ENCODE measurements around the gene TSPAN32.

TSPAN32 gene

DNA sequence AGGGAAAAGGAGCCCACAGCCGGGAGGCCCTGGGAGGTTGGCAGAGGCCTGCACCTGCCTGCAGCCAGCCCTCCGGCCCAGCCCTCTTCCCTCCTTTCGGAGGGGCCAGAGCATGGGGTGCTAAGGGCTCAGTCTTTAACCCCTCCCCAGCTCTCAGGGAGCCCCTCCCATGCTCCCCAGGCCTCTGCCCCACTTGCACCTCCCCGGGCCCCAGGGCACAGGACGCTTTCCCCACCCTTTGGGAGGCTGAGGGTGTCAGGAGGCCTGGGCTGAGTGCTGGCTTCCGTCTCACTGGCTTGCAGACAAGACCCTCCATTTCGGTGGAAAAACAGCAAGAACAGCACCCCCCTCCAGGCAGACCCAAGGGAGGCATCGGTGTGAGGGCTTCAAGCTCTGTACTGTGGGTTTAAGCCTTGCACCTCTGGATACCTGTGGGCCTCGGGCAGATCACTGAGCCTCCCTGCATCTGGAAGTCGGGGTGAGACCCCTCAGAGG lies 38.7 kb upstream of the TSPAN32 start:
- H2BK120ac ChIP-seq (ENCODE audit: low read depth, low read length) = no peak overlapping the region
- H3K79me1 ChIP-seq (ENCODE audit: low read length) = no peaks in the 10 kb centered on the region
- H3K4me3 ChIP-seq (ENCODE audit: low read length) = no peak overlapping the region
- no peak overlapping the region for H3K27ac ChIP-seq (ENCODE audit: low read depth, low read length)
- no peaks in the 10 kb centered on the region for H3K4me1 ChIP-seq (ENCODE audit: control insufficient read depth, low read depth, low read length)
- no CpG with 5 or more reads among the region's 10 CpGs for WGBS (ENCODE audit: extremely low coverage, insufficient coverage, low lambda C conversion rate)
- no peak for DNase-seq
- H3K9ac ChIP-seq (ENCODE audit: low read length) = no peak overlapping the region
- no peak overlapping the region for H2BK5ac ChIP-seq (ENCODE audit: low read length)
- H3K4ac ChIP-seq (ENCODE audit: low read depth, low read length) = no peak overlapping the region
- no peak overlapping the region for H3K4me2 ChIP-seq (ENCODE audit: low read length)
- no peaks in the 10 kb centered on the region for H3K36me3 ChIP-seq (ENCODE audit: control insufficient read depth, insufficient read depth, low read length)
- no peak overlapping the region for H2BK15ac ChIP-seq (replicated peaks; ENCODE audit: low read depth)
- H3K23ac ChIP-seq (ENCODE audit: low read length) = no peak overlapping the region
- no peak overlapping the region for H4K8ac ChIP-seq (ENCODE audit: low read depth, low read length)
- H2AK5ac ChIP-seq (ENCODE audit: low read length) = no peak overlapping the region
- H3K27me3 ChIP-seq (ENCODE audit: insufficient read depth, low read length, poor library complexity) = peaks cover 2% of the 10 kb centered on the region
- no peaks in the 10 kb centered on the region for H3K79me2 ChIP-seq (ENCODE audit: control insufficient read depth, insufficient read depth, low read length)
- H3K56ac ChIP-seq (ENCODE audit: low read length) = no peak overlapping the region
- no peak overlapping the region for H4K5ac ChIP-seq (ENCODE audit: low read length)
- no peak overlapping the region for H3K18ac ChIP-seq (ENCODE audit: low read length)

DNA sequence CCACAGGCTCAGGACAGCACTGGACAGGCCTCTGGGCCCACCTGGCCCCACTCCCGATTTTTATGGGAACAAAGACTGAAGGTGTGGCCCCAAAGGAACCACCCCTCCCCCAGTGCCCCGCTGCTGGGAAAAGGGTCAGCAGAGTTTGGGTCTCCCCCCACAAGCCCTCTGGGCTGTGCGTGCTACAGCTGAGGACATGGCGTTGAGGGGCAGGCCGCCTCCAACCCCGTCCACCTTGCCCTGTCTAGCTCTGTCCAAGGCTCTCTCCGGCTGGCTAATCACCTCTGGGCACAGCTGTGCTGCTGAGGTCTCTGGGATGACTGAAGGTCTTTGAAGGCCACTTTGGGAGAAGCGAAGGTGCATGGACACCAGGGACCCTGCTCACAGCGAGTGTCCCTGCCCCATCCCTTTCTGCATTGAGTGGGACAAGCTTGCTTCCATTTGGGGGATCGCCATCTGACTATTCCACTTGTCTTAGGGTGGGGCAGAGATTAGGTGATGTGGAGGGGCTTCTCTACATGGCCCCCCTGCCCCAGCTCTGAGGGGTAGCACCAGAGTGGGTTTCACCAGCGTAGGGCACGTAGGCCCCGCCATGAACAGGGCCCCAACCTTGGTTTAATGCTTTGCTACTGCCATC lies 38.0 kb upstream of the TSPAN32 start:
- H3K56ac ChIP-seq (ENCODE audit: low read length) = no peak overlapping the region
- no CpG with 5 or more reads among the region's 13 CpGs for WGBS (ENCODE audit: extremely low coverage, insufficient coverage, low lambda C conversion rate)

DNA sequence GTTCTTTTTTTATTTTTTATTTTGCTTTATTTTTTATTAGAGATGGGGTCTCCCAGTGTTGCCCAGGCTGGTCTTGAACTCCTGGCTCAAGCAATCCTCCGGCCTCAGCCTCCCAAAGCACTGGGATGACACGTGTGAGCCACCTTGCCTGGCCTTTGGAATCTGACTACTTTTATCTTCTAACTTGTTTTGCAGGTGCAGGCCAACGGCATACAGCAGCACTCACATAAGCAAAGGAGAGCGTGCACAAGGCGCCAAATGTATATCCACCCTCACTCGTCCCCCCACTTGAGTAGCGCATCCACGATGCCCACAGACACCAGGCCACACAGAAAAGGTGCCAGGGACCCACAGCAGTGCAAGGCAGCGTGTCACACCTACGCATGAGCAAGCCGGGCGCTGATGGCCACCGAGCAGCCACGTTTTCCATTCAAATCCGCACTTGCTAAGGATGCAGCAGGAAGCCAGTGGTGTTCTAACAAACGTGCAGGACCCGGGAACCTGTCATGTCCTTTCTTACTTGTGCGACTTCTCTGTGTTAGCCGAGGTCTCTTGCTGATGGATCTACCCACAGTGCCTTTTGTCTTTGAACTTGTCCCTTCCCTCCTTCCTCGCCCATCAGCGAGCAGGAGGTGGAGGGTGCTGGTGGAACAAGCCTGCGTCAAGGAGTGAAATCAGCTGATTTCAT lies 37.3 kb upstream of the TSPAN32 start:
- H2BK5ac ChIP-seq (ENCODE audit: low read length) = no peak overlapping the region
- no peak overlapping the region for H3K4me2 ChIP-seq (ENCODE audit: low read length)
- no peaks in the 10 kb centered on the region for H3K79me2 ChIP-seq (ENCODE audit: control insufficient read depth, insufficient read depth, low read length)
- H3K36me3 ChIP-seq (ENCODE audit: control insufficient read depth, insufficient read depth, low read length) = no peaks in the 10 kb centered on the region
- no peak overlapping the region for H3K4me3 ChIP-seq (ENCODE audit: low read length)
- no peak overlapping the region for H2AK5ac ChIP-seq (ENCODE audit: low read length)
- no peak overlapping the region for H3K56ac ChIP-seq (ENCODE audit: low read length)
- H3K4ac ChIP-seq (ENCODE audit: low read depth, low read length) = no peak overlapping the region
- H3K27me3 ChIP-seq (ENCODE audit: insufficient read depth, low read length, poor library complexity) = peaks cover 8% of the 10 kb centered on the region
- H4K5ac ChIP-seq (ENCODE audit: low read length) = no peak overlapping the region
- no peaks in the 10 kb centered on the region for H3K4me1 ChIP-seq (ENCODE audit: control insufficient read depth, low read depth, low read length)
- H3K18ac ChIP-seq (ENCODE audit: low read length) = no peak overlapping the region
- no peak overlapping the region for H3K23ac ChIP-seq (ENCODE audit: low read length)
- H2BK15ac ChIP-seq (replicated peaks; ENCODE audit: low read depth) = no peak overlapping the region
- no peaks in the 10 kb centered on the region for H3K79me1 ChIP-seq (ENCODE audit: low read length)
- no peak overlapping the region for H4K8ac ChIP-seq (ENCODE audit: low read depth, low read length)
- H2BK120ac ChIP-seq (ENCODE audit: low read depth, low read length) = no peak overlapping the region
- no peak overlapping the region for H3K27ac ChIP-seq (ENCODE audit: low read depth, low read length)
- DNase-seq = no peak
- H3K9ac ChIP-seq (ENCODE audit: low read length) = no peak overlapping the region
- WGBS (ENCODE audit: extremely low coverage, insufficient coverage, low lambda C conversion rate) = no CpG with 5 or more reads among the region's 22 CpGs

More for the DNA sequence above, 38.0 kb upstream of the TSPAN32 start:
- no peak overlapping the region for H3K4me2 ChIP-seq (ENCODE audit: low read length)
- H3K79me1 ChIP-seq (ENCODE audit: low read length) = no peaks in the 10 kb centered on the region
- H2BK5ac ChIP-seq (ENCODE audit: low read length) = no peak overlapping the region
- no peak overlapping the region for H2BK120ac ChIP-seq (ENCODE audit: low read depth, low read length)
- no peak overlapping the region for H2AK5ac ChIP-seq (ENCODE audit: low read length)
- H3K4me1 ChIP-seq (ENCODE audit: control insufficient read depth, low read depth, low read length) = no peaks in the 10 kb centered on the region
- H3K23ac ChIP-seq (ENCODE audit: low read length) = no peak overlapping the region
- no peak overlapping the region for H3K4me3 ChIP-seq (ENCODE audit: low read length)
- H3K79me2 ChIP-seq (ENCODE audit: control insufficient read depth, insufficient read depth, low read length) = no peaks in the 10 kb centered on the region
- H3K9ac ChIP-seq (ENCODE audit: low read length) = no peak overlapping the region
- no peak overlapping the region for H3K27ac ChIP-seq (ENCODE audit: low read depth, low read length)
- peaks cover 6% of the 10 kb centered on the region for H3K27me3 ChIP-seq (ENCODE audit: insufficient read depth, low read length, poor library complexity)
- no peaks in the 10 kb centered on the region for H3K36me3 ChIP-seq (ENCODE audit: control insufficient read depth, insufficient read depth, low read length)
- H3K4ac ChIP-seq (ENCODE audit: low read depth, low read length) = no peak overlapping the region
- DNase-seq = no peak
- no peak overlapping the region for H4K8ac ChIP-seq (ENCODE audit: low read depth, low read length)
- H4K5ac ChIP-seq (ENCODE audit: low read length) = no peak overlapping the region
- H2BK15ac ChIP-seq (replicated peaks; ENCODE audit: low read depth) = no peak overlapping the region
- no peak overlapping the region for H3K18ac ChIP-seq (ENCODE audit: low read length)

DNA sequence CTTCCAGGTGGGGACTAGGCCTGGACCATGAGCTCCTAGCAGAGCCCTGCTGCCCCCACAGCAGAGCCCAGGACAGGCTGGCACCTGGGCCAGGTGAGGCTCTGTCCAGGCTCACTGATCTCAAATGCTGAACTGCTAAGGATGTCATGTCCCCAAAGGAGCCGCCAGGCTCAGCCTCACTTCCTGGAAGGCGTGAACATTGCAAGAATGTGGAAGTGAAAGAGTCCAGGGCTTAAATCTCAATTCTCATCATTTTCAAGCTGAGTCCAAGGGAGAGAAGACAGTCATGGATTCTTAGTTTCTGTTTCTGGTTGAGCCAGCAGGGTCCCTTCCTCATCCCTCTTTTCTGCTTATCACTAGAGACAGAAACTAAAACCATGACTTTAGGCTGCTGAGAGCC lies 36.4 kb upstream of the TSPAN32 start:
- no peak overlapping the region for H3K4ac ChIP-seq (ENCODE audit: low read depth, low read length)

DNA sequence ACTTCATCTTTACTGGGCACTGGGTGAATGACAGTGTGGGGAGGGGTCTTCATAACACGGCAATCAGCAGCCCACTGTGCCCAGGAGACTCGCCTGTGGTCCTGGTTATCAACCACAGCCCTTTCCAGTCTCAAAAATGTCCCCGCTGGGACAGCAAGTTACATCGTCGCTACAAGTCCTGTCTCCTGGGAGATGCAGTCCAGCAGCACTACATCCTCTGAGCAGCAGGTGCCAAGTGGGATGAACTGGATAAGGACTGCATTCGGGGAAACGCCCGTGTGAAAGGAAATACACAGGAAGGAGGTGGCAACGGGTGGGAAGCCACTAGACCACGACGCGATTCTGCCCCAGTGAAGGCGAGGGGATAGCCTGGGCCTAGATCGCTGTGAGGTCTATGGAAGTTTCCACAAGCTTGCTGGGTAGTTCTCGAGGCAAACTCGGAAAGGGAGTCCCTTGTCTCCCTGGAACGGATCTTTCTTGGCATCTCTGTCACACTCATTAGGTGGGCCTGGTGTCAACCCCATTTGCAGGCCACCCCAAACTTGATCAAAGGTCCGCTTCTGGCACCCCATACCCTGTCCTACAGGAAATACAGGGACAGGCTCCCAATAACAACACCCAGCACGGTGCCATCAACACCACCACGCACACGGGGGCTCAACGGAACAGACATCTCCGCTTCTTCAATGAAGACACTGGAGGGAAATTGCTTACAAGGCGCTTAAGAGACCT lies 35.8 kb upstream of the TSPAN32 start:
- Histone ChIP-seq H3K27me3 (ENCODE audit: insufficient read depth, low read length, poor library complexity) (peaks cover 17% of the 10 kb centered on the region), H4K8ac (ENCODE audit: low read depth, low read length) (no peak overlapping the region)

More for the DNA sequence above, 36.4 kb upstream of the TSPAN32 start:
- Histone ChIP-seq H3K9ac (ENCODE audit: low read length) (no peak overlapping the region), H4K8ac (ENCODE audit: low read depth, low read length) (no peak overlapping the region), H3K4me2 (ENCODE audit: low read length) (no peak overlapping the region), H3K4me3 (ENCODE audit: low read length) (no peak overlapping the region), H4K5ac (ENCODE audit: low read length) (no peak overlapping the region), H3K23ac (ENCODE audit: low read length) (no peak overlapping the region), H3K79me1 (ENCODE audit: low read length) (no peaks in the 10 kb centered on the region), H3K27ac (ENCODE audit: low read depth, low read length) (no peak overlapping the region), H3K56ac (ENCODE audit: low read length) (no peak overlapping the region), H3K79me2 (ENCODE audit: control insufficient read depth, insufficient read depth, low read length) (no peaks in the 10 kb centered on the region), H2BK15ac (replicated peaks; ENCODE audit: low read depth) (no peak overlapping the region), H2AK5ac (ENCODE audit: low read length) (no peak overlapping the region), H3K36me3 (ENCODE audit: control insufficient read depth, insufficient read depth, low read length) (no peaks in the 10 kb centered on the region), H3K4me1 (ENCODE audit: control insufficient read depth, low read depth, low read length) (no peaks in the 10 kb centered on the region), H2BK120ac (ENCODE audit: low read depth, low read length) (no peak overlapping the region), H2BK5ac (ENCODE audit: low read length) (no peak overlapping the region), H3K18ac (ENCODE audit: low read length) (no peak overlapping the region), H3K27me3 (ENCODE audit: insufficient read depth, low read length, poor library complexity) (peaks cover 12% of the 10 kb centered on the region)
- WGBS (ENCODE audit: extremely low coverage, insufficient coverage, low lambda C conversion rate) = no CpG with 5 or more reads among the region's 2 CpGs
- DNase-seq = no peak

More for the DNA sequence above, 35.8 kb upstream of the TSPAN32 start:
- no peak overlapping the region for H3K4me2 ChIP-seq (ENCODE audit: low read length)
- no peak overlapping the region for H3K23ac ChIP-seq (ENCODE audit: low read length)
- no CpG with 5 or more reads among the region's 24 CpGs for WGBS (ENCODE audit: extremely low coverage, insufficient coverage, low lambda C conversion rate)
- no peaks in the 10 kb centered on the region for H3K4me1 ChIP-seq (ENCODE audit: control insufficient read depth, low read depth, low read length)
- H3K79me1 ChIP-seq (ENCODE audit: low read length) = no peaks in the 10 kb centered on the region
- H3K18ac ChIP-seq (ENCODE audit: low read length) = no peak overlapping the region
- no peak overlapping the region for H2BK5ac ChIP-seq (ENCODE audit: low read length)
- no peak overlapping the region for H3K27ac ChIP-seq (ENCODE audit: low read depth, low read length)
- no peak overlapping the region for H4K5ac ChIP-seq (ENCODE audit: low read length)
- no peak for DNase-seq
- H2BK15ac ChIP-seq (replicated peaks; ENCODE audit: low read depth) = no peak overlapping the region
- H3K4ac ChIP-seq (ENCODE audit: low read depth, low read length) = no peak overlapping the region
- no peak overlapping the region for H3K56ac ChIP-seq (ENCODE audit: low read length)
- no peak overlapping the region for H3K9ac ChIP-seq (ENCODE audit: low read length)
- no peaks in the 10 kb centered on the region for H3K79me2 ChIP-seq (ENCODE audit: control insufficient read depth, insufficient read depth, low read length)
- no peak overlapping the region for H2BK120ac ChIP-seq (ENCODE audit: low read depth, low read length)
- H2AK5ac ChIP-seq (ENCODE audit: low read length) = no peak overlapping the region
- H3K4me3 ChIP-seq (ENCODE audit: low read length) = no peak overlapping the region
- no peaks in the 10 kb centered on the region for H3K36me3 ChIP-seq (ENCODE audit: control insufficient read depth, insufficient read depth, low read length)
